NCI-H2029 (cell line): ENCODE results near the gene CRB2.

Experiments used
- DNase-seq: peaks from one replicate; lab custom pipeline; 2025; lab: John Stamatoyannopoulos, UW

CRB2 gene

GRCh38 chr9:123422635-123423310 is 66.8 kb downstream of the CRB2 start:
- DNase-seq, result no peak

DNA sequence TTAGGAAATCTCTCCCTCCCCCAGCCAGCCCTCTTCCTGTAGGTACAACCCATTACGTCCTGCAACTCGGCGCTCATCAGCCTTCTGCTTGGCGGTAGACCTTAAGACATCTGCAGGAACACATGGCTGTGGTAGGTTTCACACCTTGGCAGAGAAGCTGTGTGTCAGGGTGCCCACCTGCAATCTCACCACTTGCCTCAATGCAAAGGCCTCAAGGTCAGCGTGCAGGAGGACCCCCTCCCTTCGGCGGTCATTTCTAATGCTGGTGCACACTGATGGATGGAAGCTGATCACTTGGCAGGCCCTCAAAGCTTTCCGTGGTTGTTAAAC is 67.3 kb downstream of the CRB2 start:
- no peak for DNase-seq

DNA sequence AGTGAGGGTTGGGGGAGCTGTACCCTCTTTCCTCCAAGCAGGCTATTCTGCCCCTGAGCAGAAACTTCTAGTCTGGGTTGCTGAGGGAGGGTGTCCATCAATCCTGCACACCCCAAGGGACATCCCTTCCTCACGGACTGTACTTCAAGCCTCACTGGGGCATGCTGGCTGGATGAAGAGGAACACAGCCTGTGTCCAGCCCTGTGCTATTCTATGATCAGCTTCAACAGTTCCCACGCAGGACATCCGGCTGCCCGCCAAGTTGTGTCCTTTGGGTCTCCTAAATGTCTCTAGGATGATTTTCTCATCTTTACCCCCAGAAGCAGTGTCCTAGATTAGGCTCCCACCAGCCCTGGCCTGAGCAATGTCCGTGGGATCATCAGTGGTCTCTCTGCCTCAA is 68.1 kb downstream of the CRB2 start:
- no peak for DNase-seq

GRCh38 chr9:123424552-123425225 is 68.7 kb downstream of the CRB2 start:
- DNase-seq, result no peak

GRCh38 chr9:123425261-123425821 is 69.3 kb downstream of the CRB2 start:
- DNase-seq, result no peak

DNA sequence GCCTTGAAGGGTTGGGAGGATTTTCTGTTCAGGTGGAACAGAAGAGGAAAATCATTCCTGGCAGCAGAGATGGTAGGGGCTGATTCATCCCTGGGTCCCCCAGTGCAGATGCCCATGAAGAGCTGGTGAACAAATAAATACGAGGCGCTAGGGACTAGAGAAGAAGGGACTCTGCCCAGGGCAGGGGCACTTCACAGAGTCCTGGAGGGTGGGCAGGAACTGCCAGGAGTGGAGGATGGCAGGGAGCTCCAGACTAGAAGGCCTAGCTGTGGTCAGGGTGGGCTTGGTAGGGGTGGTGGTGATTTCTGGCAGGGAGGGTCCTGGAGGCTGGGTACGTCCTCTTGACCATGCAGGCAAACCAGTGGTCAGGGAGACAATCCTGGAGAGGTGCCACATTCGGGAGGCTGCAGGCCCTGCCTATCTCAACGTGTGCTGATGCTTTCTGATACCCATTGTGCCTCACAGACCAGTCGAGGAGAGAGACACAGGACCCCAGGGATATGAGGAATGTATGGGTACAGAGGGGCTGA is 69.9 kb downstream of the CRB2 start:
- no peak for DNase-seq

DNA sequence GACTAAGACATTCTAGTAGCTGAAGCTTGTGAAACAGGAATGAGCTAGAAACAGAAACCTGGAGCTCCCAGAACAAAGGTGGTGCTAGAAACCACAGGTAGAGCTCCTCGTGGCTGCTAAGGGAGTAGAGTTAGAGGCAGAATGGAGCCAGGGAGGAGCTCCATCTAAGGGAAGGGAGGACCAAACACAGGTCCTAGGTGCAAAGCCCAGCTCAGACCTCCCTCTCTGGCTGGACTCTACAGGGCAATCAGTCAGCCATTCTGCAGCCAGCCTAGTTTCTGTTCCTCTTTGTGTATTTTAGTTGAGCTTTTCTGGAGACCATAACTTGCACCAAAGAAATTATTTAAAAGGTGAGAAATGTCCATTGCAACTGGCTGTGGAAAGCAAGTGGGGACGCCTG is 70.4 kb downstream of the CRB2 start:
- no peak for DNase-seq
